HG03520 (cell line): ENCODE measurements around the gene CAMKMT.
A peak's percentile ranks its signal among the peaks of the same experiment; 100 is the strongest.

ENCODE experiments used
- ATAC-seq: cut with Tn5 transposase; IDR thresholded peaks from one replicate; pipeline ENCODE4 v1.9.1; 2021; ENCODE audit warnings: mild to moderate bottlenecking, moderate library complexity; ENCODE audit not compliant: unreplicated experiment

The CAMKMT gene

GRCh38 chr2:44548221-44549098, 186.7 kb downstream of the CAMKMT start:
- no peak for ATAC-seq

GRCh38 chr2:44549099-44549471, 187.3 kb downstream of the CAMKMT start:
- ATAC-seq = no peak

- ATAC-seq = no peak
Observed at GRCh38 chr2:44549856-44550255, 188.1 kb downstream of the CAMKMT start.

- ATAC-seq = no peak
Observed at GRCh38 chr2:44550561-44550960, 188.8 kb downstream of the CAMKMT start.

- no peak for ATAC-seq
Observed at GRCh38 chr2:44551497-44551896, 189.8 kb downstream of the CAMKMT start.

- no peak for ATAC-seq
Observed at GRCh38 chr2:44553456-44553855, 191.7 kb downstream of the CAMKMT start.

GRCh38 chr2:44555700-44556099, 194.0 kb downstream of the CAMKMT start:
- no peak for ATAC-seq

- no peak for ATAC-seq
Observed at GRCh38 chr2:44559108-44559507, 197.4 kb downstream of the CAMKMT start.

GRCh38 chr2:44560352-44560751, 198.6 kb downstream of the CAMKMT start:
- no peak for ATAC-seq

GRCh38 chr2:44560941-44561340, 199.2 kb downstream of the CAMKMT start:
- no peak for ATAC-seq

GRCh38 chr2:44562737-44563136, 201.0 kb downstream of the CAMKMT start:
- ATAC-seq = no peak

GRCh38 chr2:44564752-44565151, 203.0 kb downstream of the CAMKMT start:
- ATAC-seq = no peak

- ATAC-seq = no peak
Observed at GRCh38 chr2:44566059-44566458, 204.3 kb downstream of the CAMKMT start.

GRCh38 chr2:44569491-44569890, 207.7 kb downstream of the CAMKMT start:
- ATAC-seq = no peak

- no peak for ATAC-seq
Observed at GRCh38 chr2:44570271-44570670, 208.5 kb downstream of the CAMKMT start.

- no peak for ATAC-seq
Observed at GRCh38 chr2:44570777-44571176, 209.0 kb downstream of the CAMKMT start.

GRCh38 chr2:44572196-44572900, 210.6 kb downstream of the CAMKMT start:
- peak; percentile 60 for ATAC-seq

- no peak for ATAC-seq
Observed at GRCh38 chr2:44573996-44574395, 212.2 kb downstream of the CAMKMT start.

- peak; percentile 56 for ATAC-seq
Observed at GRCh38 chr2:44578471-44579093, 216.8 kb downstream of the CAMKMT start.

- ATAC-seq = no peak
Observed at GRCh38 chr2:44579115-44579836, 217.5 kb downstream of the CAMKMT start.

- no peak for ATAC-seq
Observed at GRCh38 chr2:44579837-44580230, 218.1 kb downstream of the CAMKMT start.
